ENCODE results near the gene MOB3B.

The MOB3B gene

DNA sequence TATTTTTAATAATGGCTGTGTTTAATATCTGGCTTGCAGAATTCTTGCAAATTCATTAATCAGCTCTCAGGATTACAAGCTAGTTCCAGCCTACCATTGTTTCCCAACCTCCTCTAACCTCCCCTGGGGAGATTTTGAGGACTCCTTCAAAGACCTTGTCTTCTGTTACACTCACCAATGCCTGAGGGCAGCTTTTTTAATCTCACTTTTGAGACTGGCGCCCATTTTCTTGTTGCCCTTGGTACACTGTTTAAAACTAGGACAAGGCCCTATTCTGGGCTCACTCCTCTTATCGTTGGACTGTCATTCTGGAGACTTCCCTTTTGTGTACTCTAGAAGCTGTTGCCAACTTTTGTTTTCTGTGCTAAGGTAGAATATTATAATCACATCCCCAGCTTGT is 219.0 kb downstream of the MOB3B start:
- no peak for DNase-seq (ENCODE audit: low read depth)
- no peak overlapping the region for H3K4me3 ChIP-seq (ENCODE audit: low read length)
- TF ChIP-seq, protein P1, sequence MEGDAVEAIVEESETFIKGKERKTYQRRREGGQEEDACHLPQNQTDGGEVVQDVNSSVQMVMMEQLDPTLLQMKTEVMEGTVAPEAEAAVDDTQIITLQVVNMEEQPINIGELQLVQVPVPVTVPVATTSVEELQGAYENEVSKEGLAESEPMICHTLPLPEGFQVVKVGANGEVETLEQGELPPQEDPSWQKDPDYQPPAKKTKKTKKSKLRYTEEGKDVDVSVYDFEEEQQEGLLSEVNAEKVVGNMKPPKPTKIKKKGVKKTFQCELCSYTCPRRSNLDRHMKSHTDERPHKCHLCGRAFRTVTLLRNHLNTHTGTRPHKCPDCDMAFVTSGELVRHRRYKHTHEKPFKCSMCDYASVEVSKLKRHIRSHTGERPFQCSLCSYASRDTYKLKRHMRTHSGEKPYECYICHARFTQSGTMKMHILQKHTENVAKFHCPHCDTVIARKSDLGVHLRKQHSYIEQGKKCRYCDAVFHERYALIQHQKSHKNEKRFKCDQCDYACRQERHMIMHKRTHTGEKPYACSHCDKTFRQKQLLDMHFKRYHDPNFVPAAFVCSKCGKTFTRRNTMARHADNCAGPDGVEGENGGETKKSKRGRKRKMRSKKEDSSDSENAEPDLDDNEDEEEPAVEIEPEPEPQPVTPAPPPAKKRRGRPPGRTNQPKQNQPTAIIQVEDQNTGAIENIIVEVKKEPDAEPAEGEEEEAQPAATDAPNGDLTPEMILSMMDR (conservative IDR thresholded peaks at IDR 0.05; ENCODE audit: low read length) = no peak

DNA sequence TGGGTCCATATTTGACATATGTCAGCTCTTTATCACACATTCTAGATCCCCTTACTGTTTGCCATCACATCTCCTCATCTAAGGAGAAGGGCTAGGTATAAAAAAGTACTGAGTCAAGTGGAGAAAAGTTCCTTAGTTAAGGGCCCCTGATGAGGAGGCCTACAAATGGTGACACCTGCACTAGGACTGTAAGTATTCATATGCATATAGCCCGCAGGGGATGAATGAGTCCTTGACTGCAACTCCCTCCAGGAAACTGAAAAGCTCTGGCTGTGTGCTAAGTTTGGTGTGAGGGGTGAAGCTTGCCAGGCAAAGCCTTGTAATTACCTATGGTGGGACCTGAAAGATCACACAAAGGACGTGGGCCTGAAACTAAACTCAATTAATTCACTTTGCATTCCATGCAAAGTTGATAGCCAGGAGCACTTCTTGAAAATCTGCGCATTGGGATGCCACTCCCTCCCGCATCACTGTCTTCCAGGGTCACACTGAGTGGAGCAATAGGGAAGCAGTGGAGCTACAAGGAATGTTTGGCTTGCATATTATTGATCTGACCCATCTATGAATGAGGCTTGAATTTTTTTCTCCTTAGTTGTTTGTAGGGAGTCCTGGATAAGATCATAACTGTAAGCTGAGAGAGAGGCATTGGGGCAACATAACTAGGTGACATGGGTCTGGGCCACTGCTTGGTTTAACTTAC is 220.8 kb downstream of the MOB3B start:
- TF ChIP-seq, protein P1 (conservative IDR thresholded peaks at IDR 0.05; ENCODE audit: low read length) = no peak
- DNase-seq (ENCODE audit: low read depth) = no peak
- H3K4me3 ChIP-seq (ENCODE audit: low read length) = no peak overlapping the region

DNA sequence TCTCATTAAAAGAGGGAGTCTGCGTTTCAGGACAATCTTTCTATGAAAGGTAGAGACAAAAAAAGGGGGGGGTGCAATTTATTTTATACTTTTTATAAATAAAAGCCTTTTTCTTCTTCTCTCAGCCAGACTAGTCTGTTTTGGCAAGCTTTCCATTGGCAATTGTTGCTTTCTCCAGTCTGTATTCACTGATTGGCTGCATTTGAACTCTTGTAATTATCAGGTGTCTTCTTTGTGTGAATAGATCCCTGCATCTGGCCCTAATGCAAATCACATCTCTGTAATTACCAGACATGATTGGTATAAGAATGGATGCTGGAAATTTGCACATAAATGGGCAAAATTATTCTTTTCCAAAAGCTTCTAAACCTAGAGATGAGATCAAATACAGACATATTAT is 225.1 kb downstream of the MOB3B start:
- H3K4me3 ChIP-seq (ENCODE audit: low read length) = no peak overlapping the region
- DNase-seq (ENCODE audit: low read depth) = no peak
- TF ChIP-seq, protein P1 (conservative IDR thresholded peaks at IDR 0.05; ENCODE audit: low read length) = no peak

DNA sequence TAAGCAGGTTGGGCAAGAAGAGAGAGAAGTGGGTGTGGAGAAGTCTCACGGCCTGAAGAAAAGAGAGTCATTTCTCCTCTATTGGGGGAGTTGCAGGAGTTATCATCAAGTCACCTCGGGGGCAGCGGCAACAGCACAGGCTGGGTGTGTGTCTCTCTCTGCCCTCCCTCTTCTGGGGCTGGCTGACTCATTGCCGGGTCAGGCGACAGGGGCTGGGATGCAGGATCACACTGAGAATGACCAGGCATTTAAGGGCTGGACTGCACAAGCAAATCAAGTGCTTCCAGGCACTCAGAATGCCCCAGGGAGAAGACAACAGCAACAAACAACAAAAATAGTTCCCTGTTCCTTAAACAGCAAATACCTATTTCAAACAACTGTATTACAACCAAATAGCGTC is 226.4 kb downstream of the MOB3B start:
- no peak overlapping the region for H3K4me3 ChIP-seq (ENCODE audit: low read length)
- TF ChIP-seq, protein P1 (conservative IDR thresholded peaks at IDR 0.05; ENCODE audit: low read length) = no peak
- DNase-seq (ENCODE audit: low read depth) = no peak

DNA sequence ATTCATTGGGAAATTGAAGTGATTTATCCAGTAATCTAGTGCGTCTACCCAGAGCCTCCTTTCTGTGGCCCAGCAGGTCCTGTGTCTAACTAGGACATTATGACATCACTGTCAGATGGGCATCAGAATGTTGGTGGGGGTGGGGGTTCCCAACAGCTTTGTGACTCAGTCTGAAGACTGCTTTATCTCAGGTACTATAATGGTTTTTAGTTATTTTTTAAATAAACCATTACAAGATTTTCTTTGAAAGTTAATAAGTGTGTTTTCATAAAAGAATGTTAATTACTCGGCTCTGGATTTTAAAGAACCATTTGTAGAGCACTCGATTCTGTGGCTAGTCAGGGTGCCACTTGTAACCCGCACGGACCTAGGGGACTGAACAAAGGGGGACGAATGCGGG is 232.6 kb downstream of the MOB3B start, which contains the start of gene EQTN:
Gene EQTN, minus strand, starts transcription at position 101 of the 400 bp plus-strand sequence. Its CDS starts 95 bp downstream, at position 6.
- TF ChIP-seq, protein P1 (conservative IDR thresholded peaks at IDR 0.05; ENCODE audit: low read length) = no peak
- DNase-seq (ENCODE audit: low read depth) = no peak
- no peak within 1 kb of the TSS for H3K4me3 ChIP-seq (ENCODE audit: low read length)

DNA sequence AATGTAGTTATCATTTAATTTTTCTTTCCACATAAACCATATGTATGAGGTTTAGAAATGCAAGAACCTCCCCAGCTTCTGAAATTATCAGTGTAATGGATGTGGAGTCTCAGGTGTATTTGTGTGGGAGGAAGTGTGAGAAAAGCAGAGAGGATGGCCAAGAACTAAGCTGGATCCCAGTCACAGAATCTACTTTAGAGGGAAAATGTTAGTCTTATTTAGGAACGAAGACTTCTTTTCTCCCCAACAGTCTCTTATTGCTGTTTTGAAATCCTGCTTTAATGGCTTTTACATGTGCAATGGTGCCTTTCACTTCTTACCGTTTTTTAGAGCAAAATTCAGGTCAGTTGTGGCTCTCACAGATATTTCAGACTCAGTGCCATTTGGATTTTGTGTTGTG is 235.6 kb downstream of the MOB3B start:
- TF ChIP-seq, protein P1 (conservative IDR thresholded peaks at IDR 0.05; ENCODE audit: low read length) = no peak
- DNase-seq (ENCODE audit: low read depth) = no peak
- no peak overlapping the region for H3K4me3 ChIP-seq (ENCODE audit: low read length)

DNA sequence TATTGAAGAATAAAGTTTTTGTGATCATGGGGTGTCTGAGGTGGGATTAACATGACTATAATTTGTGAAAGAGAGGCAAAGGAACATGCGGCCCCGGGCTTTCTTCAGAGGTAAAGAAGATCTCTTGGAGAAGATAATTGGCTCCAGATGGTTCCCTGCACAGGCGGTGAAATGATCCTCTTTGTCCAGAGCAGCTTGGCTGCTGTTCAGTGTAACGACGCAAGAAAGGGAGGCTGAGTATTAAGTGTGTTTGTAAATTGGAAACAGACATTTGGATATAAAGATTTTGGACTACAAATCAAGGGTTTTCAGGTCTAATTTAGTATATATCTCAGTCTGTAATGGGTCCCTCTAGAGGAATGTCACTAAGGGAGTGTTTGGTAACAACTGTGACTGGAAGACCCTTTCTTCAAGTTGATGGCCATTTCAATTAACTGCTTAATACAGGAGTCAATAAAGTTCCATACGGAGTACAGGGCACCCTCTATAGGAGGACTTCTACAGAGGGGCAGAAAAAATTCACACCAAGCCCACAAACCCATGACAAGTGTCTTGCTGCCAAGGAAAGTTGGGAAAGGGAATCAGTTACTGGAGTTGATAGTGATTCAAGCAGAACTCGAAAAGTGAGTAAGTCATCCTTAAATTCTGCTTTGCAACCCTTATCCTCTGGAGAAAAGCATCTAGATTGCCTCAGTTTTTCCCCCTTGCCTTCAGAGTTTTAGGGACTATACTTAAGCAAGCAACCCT is 236.8 kb downstream of the MOB3B start:
- TF ChIP-seq, protein P1 (conservative IDR thresholded peaks at IDR 0.05; ENCODE audit: low read length) = no peak

More for the DNA sequence above, 236.8 kb downstream of the MOB3B start:
- peak; percentile 88 for DNase-seq (ENCODE audit: low read depth)
- no peak overlapping the region for H3K4me3 ChIP-seq (ENCODE audit: low read length)

Data from AG10803 (cell line).